Colon (tissue), 2 donors: ENCODE results near the gene ARSJ.

Experiments used
- FAIRE-seq: peaks from 2 replicates; lab custom pipeline; 2012; peaks lifted over from hg19 to GRCh38; lab: Jason Lieb, UNC
- donor health status: control.
- donor health status: control.

Gene ARSJ

GRCh38 chr4:113987382-113987941, 8.0 kb upstream of the ARSJ start:
- FAIRE-seq, result no peak

GRCh38 chr4:113982181-113982580, 2.7 kb upstream of the ARSJ start:
- no peak for FAIRE-seq

DNA sequence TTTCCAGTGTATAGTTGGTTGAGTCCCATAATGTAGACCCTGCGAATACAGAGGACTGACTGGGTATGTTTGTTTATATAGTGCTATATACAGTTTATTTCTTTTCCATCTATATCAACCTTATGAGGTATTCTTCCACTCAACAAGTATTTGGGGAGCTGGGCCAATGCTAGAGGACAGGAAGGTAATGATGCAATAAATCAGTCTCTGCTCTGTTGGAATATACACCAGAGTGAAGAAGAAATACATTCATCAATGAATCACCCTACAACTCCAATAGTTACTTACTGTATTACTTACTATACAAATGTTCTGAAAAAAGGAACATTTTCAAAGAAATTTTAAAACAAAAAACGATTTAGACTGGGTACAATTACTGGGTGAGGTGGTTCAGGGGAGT, 2.1 kb upstream of the ARSJ start:
- no peak for FAIRE-seq

DNA sequence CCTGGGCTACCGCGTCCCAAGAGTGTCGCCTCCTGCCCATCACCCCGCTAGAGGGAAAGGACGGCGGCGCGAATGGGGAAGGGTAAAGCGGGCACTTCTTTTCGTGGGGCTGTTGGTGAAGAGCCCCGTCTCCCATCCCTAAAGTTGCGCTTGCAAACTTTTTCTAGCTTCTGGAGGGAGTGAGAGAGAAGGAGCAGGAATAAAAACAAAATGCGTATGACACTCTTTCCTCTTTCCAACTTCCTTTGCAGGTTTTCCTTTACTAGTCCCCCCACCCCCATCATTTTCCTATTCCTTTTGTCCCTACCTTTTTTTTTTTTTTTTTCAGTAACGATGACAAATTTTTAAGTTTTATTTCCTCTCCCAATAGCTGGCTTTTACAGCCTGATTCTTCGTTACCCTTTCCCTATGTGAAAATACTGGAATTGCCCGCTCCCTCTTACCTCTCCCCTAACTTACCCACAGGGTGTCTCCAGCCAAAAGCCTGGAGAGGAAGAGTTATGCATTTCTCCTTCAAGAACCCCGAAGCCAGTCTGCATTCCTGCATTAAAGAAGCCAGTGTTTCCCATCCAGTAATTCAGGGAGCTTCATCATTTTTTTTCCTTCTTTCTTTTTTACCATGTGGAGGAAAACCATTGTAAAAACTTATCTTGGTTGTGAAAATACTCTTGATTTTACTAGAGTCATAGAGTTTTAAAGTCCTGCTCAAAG, 613 bp upstream of the ARSJ start:
- FAIRE-seq, result no peak

- no peak for FAIRE-seq
These were observed 793 bp downstream of the ARSJ start for GRCh38 chr4:113978561-113979147.

GRCh38 chr4:113978105-113978504, 1.3 kb downstream of the ARSJ start:
- no peak for FAIRE-seq

DNA sequence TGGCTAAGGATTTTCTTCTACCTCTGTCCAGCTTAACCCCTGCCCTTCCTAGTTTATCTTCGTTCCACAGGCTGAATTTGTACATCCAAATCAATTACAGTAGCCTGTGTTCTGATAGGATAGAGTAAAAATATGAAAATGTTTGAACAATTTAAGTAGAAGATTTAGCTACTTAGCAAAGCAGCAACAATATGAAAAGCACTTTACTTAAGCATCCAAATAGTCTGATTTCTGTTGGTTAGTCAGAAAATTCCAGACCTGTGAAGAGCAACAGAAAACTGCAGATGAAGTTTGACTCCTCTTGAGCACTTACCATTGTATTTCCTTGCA, 2.0 kb downstream of the ARSJ start:
- no peak for FAIRE-seq

GRCh38 chr4:113976741-113977525, 2.5 kb downstream of the ARSJ start:
- no peak for FAIRE-seq

DNA sequence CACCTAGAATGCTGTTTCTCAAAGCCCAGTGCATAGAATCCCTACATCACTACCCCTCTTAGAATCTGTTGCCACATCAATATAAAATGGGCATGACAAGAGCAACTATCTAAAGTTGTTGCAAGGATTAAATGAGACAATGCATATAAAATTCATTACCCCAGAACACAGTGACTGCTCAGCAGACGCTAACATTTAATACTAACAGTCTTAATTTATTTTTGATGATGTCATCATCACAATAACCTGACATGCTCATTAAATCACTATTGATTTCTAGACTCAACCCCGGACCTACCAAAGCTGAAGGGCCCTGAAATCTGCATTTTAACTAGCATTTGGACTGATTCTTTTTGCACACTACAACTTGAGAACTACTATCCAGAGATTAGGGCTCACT, 3.9 kb downstream of the ARSJ start:
- FAIRE-seq, result no peak

- FAIRE-seq, result no peak
These were observed 5.0 kb downstream of the ARSJ start for GRCh38 chr4:113974467-113974866.

DNA sequence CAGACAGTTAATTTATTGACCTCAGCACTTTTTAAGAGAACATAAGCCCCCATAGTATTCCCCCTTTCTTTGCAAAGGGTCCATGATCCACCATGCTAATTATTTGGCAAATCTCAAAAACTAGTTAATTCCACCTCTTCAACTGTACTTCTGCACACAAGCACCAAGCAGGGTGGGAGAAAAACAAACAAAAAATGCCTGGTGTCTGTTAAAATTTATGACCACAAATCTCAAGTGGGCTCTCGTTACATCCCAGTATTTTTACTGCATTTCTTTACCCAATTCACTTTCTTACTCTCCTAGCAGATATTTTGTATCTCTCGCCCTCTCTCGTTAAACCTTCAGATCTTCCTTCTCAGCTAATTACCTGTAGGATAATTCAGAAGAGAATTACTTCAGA, 6.1 kb downstream of the ARSJ start:
- FAIRE-seq, result no peak

- FAIRE-seq, result no peak
These were observed 6.7 kb downstream of the ARSJ start for GRCh38 chr4:113972781-113973180.

DNA sequence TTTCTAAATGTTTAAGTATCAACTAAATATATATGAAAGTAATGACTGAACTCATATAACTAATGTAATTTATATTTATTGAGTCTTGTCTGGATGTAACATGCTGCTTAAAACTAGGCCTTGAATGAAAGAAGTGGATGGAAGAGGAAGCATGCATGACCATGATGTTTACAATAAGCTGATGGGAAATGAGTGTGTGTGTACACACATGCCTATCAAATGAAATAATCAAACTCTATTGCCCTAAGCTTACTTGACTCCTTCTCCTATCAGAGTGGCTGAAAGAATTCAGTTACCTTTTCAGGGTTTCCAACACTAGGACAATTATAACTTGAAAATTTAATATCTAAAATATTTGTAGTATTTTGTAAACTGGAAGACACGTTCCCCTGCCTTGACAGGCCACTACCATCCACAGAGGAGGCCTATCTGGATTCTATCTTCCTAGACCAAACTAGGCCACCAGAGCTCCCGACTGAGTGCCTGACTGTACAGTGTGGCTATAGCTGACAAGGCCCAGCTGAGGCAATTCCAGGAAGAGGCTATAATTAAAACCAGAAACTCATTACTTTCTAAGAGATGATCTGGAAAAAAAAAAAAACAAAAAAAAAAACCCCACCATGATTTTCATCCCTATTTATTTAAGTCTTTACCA, 7.6 kb downstream of the ARSJ start:
- FAIRE-seq, result no peak

DNA sequence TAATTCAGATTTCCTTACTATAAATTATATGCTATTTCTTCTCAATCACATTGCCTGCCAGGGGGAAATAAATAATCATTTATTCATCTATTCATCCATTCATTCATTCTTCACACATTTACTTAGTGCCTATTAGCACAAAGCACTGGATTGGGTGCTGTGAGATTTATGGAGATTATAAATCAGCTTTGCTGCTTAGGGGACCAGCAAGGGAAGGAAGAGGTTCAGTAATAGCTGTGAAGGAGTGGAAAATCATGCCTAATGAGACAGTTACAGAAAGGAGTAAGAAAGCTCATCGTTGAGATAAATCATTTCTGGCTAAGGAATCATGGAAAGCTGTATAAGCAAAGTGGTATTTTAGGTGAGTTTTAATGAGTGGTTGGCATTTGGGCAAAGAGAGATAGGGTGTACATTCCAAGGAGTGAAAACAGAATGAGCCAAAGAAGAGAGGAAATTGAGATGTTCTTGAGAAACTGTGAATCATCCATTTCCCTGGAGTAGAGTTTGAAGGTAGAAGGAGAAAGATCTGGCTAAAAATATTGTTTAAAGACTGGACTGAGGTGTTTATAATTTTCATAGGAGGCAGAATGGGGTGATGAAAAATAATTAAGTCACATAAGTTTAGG, 9.6 kb downstream of the ARSJ start:
- no peak for FAIRE-seq

DNA sequence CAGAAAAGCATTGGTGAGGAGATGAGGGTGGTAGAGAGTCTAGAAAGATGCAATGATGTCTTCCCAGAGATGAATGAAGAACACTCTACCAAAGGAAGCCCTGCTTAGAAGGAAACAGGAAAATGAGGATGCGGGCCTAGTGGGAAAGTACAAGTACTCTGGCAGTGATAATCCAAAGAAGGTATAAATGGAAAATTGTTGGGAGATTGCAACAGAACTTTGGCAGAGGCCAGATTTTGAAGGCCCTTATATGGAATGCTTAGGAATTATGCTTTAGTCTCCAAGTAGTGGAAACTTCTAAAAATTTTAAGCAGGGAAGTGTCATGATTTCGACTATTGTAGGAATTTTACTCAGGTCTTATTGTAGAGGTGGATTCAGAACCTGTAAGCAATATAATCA, 11.0 kb downstream of the ARSJ start:
- FAIRE-seq, result no peak

DNA sequence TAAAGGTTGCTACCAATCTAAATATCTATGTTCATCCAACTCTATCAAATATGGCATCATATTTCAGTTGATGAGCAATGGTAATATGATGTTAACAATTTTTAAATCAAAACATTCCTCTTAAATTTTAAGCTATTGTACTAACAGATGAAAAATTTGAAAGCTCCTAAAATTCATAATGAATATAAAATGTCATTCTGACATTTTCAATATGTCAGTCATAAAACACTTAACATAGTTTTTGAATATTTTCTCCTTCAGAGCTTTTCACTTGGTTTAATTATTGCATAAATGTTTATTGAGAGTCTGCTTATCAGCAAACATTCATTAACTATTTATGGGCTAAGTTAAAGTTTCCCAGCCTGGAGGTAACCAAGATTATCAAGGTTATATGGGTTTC, 11.8 kb downstream of the ARSJ start:
- no peak for FAIRE-seq

DNA sequence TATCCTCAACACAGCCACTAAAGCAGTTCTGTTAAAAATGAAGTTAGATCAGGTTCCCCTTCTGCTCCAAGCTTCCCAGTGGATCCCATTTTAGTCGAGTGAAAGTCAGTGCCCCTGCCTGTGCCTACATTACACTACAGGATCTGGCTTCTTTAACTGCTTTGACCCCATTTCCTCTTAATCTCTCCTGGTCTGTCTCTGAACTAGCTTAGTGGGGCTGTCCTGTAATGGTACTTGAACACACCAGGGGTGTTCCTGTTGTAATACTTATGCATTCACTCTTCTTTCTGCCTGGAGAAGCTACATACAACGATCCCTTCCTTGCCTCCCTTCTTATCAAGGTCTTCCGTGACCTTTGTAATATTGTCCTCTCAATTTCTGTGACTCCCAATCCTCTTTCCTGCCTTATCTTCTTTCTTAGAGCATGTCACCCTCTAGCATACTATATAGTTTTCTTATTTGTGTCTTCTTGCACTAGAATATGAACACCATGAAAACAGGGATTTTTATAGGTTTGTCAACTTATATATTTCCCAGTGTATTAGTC, 16.7 kb downstream of the ARSJ start:
- no peak for FAIRE-seq

DNA sequence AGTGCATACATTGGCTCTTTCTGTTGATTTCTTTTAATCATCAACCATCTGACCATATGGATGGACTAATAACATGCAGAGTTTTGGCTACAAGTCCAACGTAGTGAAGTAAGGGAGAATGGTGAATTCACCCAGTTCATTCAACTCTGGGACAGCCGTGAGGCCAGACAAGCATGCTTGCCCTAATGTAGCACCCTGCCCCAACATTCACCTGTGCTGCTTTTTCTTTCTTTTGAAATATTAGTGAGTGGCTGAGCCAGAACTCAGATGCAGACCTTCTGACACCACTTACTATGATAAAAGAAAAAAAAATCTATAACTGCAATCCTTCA, 17.5 kb downstream of the ARSJ start:
- FAIRE-seq, result no peak

- FAIRE-seq, result no peak
These were observed 18.6 kb downstream of the ARSJ start for GRCh38 chr4:113960684-113961321.

GRCh38 chr4:113959539-113959937, 19.9 kb downstream of the ARSJ start:
- FAIRE-seq, result peak; percentile 5

DNA sequence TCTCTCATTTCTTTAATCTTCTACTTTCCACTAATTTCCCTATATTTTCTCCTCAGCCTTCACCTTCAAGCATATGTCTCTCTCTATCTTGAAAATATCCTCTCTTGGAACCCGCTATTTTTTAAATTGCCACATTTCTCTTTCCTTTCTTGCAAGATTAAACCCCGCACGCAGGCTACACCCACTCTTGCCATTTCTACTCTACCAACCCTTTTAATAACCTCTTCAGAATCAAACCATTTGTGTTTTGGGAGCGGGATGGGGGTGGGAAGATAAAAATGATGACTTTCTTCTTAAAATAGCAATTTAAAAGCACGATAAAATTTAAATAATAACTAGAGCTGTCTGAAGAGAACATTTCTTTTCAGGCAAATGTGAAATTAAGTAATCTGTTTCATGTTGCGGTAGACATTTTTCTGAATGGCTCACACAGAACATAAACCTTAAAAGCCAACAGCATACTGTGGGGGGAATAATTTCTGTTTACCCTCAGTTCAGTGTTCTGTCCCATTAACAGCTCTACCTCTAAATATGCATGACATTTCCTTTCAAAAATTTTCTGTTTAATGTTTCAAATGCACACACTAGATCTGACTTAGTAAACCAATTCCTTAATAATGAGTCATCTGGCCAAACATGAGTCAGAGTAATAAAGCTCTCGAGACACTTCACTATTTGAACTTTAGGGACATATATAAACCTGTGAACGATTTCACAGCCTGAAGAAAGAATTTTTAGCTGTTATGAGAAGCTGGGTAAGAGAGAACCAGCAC, 20.5 kb downstream of the ARSJ start:
- no peak for FAIRE-seq
